ENCODE results near the gene CAPNS2. TPM values are rescaled to one million over a fixed set of nuclear protein-coding genes. Genes with fewer than 3 reads are reported as not detected.

The CAPNS2 gene
- polyA plus RNA-seq (ENCODE audit: insufficient read length in 4 of 4) = under 1 TPM; 0.17 to 0.25 (median 0.19) TPM

GRCh38 chr16:55566432-55567175, at the start of gene CAPNS2:
CAPNS2 (plus strand) TSS chr16:55566684; CDS start chr16:55566757, 73 bp downstream.
- DNase-seq (ENCODE audit: low read depth in 4 of 4, low spot score in 2 of 4) = no peak

GRCh38 chr16:55521792-55522191, 44.7 kb upstream of the CAPNS2 start:
- no peak for DNase-seq (ENCODE audit: low read depth in 4 of 4, low spot score in 2 of 4)

GRCh38 chr16:55526441-55526840, 40.0 kb upstream of the CAPNS2 start:
- DNase-seq (ENCODE audit: low read depth in 4 of 4, low spot score in 2 of 4) = no peak

GRCh38 chr16:55527885-55528284, 38.6 kb upstream of the CAPNS2 start:
- no peak for DNase-seq (ENCODE audit: low read depth in 4 of 4, low spot score in 2 of 4)

GRCh38 chr16:55529018-55529417, 37.5 kb upstream of the CAPNS2 start:
- DNase-seq (ENCODE audit: low read depth in 4 of 4, low spot score in 2 of 4) = no peak

GRCh38 chr16:55530316-55530856, 36.1 kb upstream of the CAPNS2 start:
- no peak for DNase-seq (ENCODE audit: low read depth in 4 of 4, low spot score in 2 of 4)

- no peak for DNase-seq (ENCODE audit: low read depth in 4 of 4, low spot score in 2 of 4)
These were observed 34.3 kb upstream of the CAPNS2 start for GRCh38 chr16:55532227-55532626.

- no peak for DNase-seq (ENCODE audit: low read depth in 4 of 4, low spot score in 2 of 4)
These were observed 31.7 kb upstream of the CAPNS2 start for GRCh38 chr16:55534756-55535155.

- DNase-seq (ENCODE audit: low read depth in 4 of 4, low spot score in 2 of 4) = no peak
These were observed 27.4 kb upstream of the CAPNS2 start for GRCh38 chr16:55539049-55539448.

- DNase-seq (ENCODE audit: low read depth in 4 of 4, low spot score in 2 of 4) = no peak
These were observed 27.0 kb upstream of the CAPNS2 start for GRCh38 chr16:55539488-55539887.

- DNase-seq (ENCODE audit: low read depth in 4 of 4, low spot score in 2 of 4) = no peak
These were observed 26.3 kb upstream of the CAPNS2 start for GRCh38 chr16:55540221-55540620.

- no peak for DNase-seq (ENCODE audit: low read depth in 4 of 4, low spot score in 2 of 4)
These were observed 23.9 kb upstream of the CAPNS2 start for GRCh38 chr16:55542459-55543082.

GRCh38 chr16:55543472-55543871, 23.0 kb upstream of the CAPNS2 start:
- peak in 1 of 4 donors; percentile 24 for DNase-seq (ENCODE audit: low read depth in 4 of 4, low spot score in 2 of 4)

GRCh38 chr16:55552621-55553020, 13.9 kb upstream of the CAPNS2 start:
- no peak for DNase-seq (ENCODE audit: low read depth in 4 of 4, low spot score in 2 of 4)

GRCh38 chr16:55555436-55555835, 11.0 kb upstream of the CAPNS2 start:
- no peak for DNase-seq (ENCODE audit: low read depth in 4 of 4, low spot score in 2 of 4)

- DNase-seq (ENCODE audit: low read depth in 4 of 4, low spot score in 2 of 4) = no peak
These were observed 9.3 kb upstream of the CAPNS2 start for GRCh38 chr16:55557186-55557585.

- DNase-seq (ENCODE audit: low read depth in 4 of 4, low spot score in 2 of 4) = no peak
These were observed 7.3 kb upstream of the CAPNS2 start for GRCh38 chr16:55559233-55559632.

GRCh38 chr16:55559933-55560516, 6.5 kb upstream of the CAPNS2 start:
- no peak for DNase-seq (ENCODE audit: low read depth in 4 of 4, low spot score in 2 of 4)

GRCh38 chr16:55561319-55561848, 5.1 kb upstream of the CAPNS2 start:
- no peak for DNase-seq (ENCODE audit: low read depth in 4 of 4, low spot score in 2 of 4)

GRCh38 chr16:55562936-55563335, 3.5 kb upstream of the CAPNS2 start:
- DNase-seq (ENCODE audit: low read depth in 4 of 4, low spot score in 2 of 4) = no peak

GRCh38 chr16:55563797-55564196, 2.7 kb upstream of the CAPNS2 start:
- DNase-seq (ENCODE audit: low read depth in 4 of 4, low spot score in 2 of 4) = no peak
